H1 (cell line): ENCODE measurements around the gene FXR2. TPM values are rescaled to one million over a fixed set of nuclear protein-coding genes. Genes with fewer than 3 reads are reported as not detected.

Experiments used
- CTCF ChIA-PET: fragments of 300-600 bp; sonication (Branson Sonifier 250); formaldehyde crosslinking; loops from one replicate; lab custom pipeline; 2021; ENCODE audit not compliant: partially characterized antibody; lab: Charles Lee
- POLR2A ChIA-PET: fragments of 300-600 bp; sonication (Branson Sonifier 250); formaldehyde crosslinking; loops from one replicate; lab custom pipeline; 2021; ENCODE audit warnings: inconsistent platforms; ENCODE audit not compliant: partially characterized antibody; lab: Charles Lee
- DNase-seq, 2 experiments: peaks; one replicate each; pipeline versions ENCODE4 v3.0.0 to v3.0.0-alpha.2; 2010 to 2022; ENCODE audit warnings: low spot score in 2 of 2, low read depth in 1 of 2, mixed read lengths in 1 of 2
- FAIRE-seq: peaks from 2 replicates; lab custom pipeline; 2011; peaks lifted over from hg19 to GRCh38; lab: Jason Lieb, UNC
- H2AFZ ChIP-seq: 2 replicates; pipeline ENCODE4 v1.8.1; 2012; ENCODE audit warnings: low read length, inconsistent platforms
- H2AK5ac ChIP-seq: 2 replicates; pipeline ENCODE4 v1.6.1; 2013; ENCODE audit warnings: low read depth, low read length
- H2BK120ac ChIP-seq: replicated peaks from 2 replicates; pipeline ENCODE3; 2013; ENCODE audit warnings: low read depth, low read length, inconsistent platforms
- H2BK12ac ChIP-seq: 2 replicates; pipeline ENCODE4 v1.6.1; 2013; ENCODE audit warnings: low read depth, low read length
- H2BK15ac ChIP-seq: 2 replicates; pipeline ENCODE4 v1.6.1; 2013; ENCODE audit warnings: low read length
- H2BK20ac ChIP-seq: 2 replicates; pipeline ENCODE4 v1.6.1; 2013; ENCODE audit warnings: low read length
- H2BK5ac ChIP-seq: 2 replicates; pipeline ENCODE4 v1.6.1; 2013; ENCODE audit warnings: low read depth, low read length
- H3K14ac ChIP-seq: 2 replicates; pipeline ENCODE4 v1.6.1; 2013; ENCODE audit warnings: inconsistent platforms; ENCODE audit not compliant: insufficient read length
- H3K18ac ChIP-seq: 2 replicates; pipeline ENCODE4 v1.6.1; 2013; ENCODE audit warnings: low read length; ENCODE audit errors: extremely low read depth
- H3K23ac ChIP-seq: 2 replicates; pipeline ENCODE4 v1.6.1; 2013; ENCODE audit warnings: inconsistent platforms; ENCODE audit not compliant: insufficient read length
- H3K23me2 ChIP-seq: 2 replicates; pipeline ENCODE4 v1.6.1; 2013; ENCODE audit warnings: low read depth, low read length
- H3K27ac ChIP-seq: 2 replicates; pipeline ENCODE4 v1.6.1; 2011; ENCODE audit warnings: low read depth, low read length, inconsistent platforms
- H3K27me3 ChIP-seq, 4 experiments: replicated peaks in 1 of 4; 1 replicate in 1 of 4; 2 replicates in 3 of 4; pipeline versions ENCODE4 v1.6.1 to v1.8.1; 2011 to 2013; ENCODE audit warnings: low read length in 3 of 4, mild to moderate bottlenecking in 3 of 4, inconsistent platforms in 2 of 4, mixed read lengths in 2 of 4, moderate library complexity in 1 of 4; ENCODE audit not compliant: control insufficient read depth in 3 of 4, insufficient read depth in 3 of 4; ENCODE audit errors: extremely low read depth in 1 of 4
- H3K36me3 ChIP-seq, 4 experiments: 2 replicates each; pipeline versions ENCODE4 v1.6.1 to v1.8.1; 2011 to 2013; ENCODE audit warnings: mild to moderate bottlenecking in 4 of 4, low read length in 3 of 4, moderate library complexity in 2 of 4, control low read depth in 1 of 4, inconsistent platforms in 1 of 4; ENCODE audit not compliant: insufficient read depth in 4 of 4, control insufficient read depth in 2 of 4
- H3K4ac ChIP-seq: replicated peaks from 2 replicates; pipeline ENCODE3; 2013; ENCODE audit warnings: low read length, low read depth, mixed read lengths, inconsistent platforms; ENCODE audit not compliant: insufficient read length
- H3K4me1 ChIP-seq, 4 experiments: replicated peaks in 1 of 4; 1 replicate in 1 of 4; 2 replicates in 3 of 4; pipeline versions ENCODE4 v1.6.1 to v1.8.1; 2011 to 2013; ENCODE audit warnings: low read length in 3 of 4, inconsistent platforms in 2 of 4, mixed read lengths in 1 of 4; ENCODE audit not compliant: insufficient read depth in 4 of 4, control insufficient read depth in 3 of 4
- H3K4me2 ChIP-seq, 2 experiments: 2 replicates each; pipeline versions ENCODE4 v1.6.1 to v1.8.1; 2011 to 2013; ENCODE audit warnings: low read depth in 2 of 2, low read length in 2 of 2, control low read depth in 1 of 2, inconsistent platforms in 1 of 2, mild to moderate bottlenecking in 1 of 2; ENCODE audit not compliant: insufficient read depth in 1 of 2
- H3K4me3 ChIP-seq, 4 experiments: fragments of 200-600, 300-600 bp in 1 of 4; sonication (generic), shearing (Covaris generic), sonication (Bioruptor Twin) in 1 of 4; 2 replicates each; pipeline versions ENCODE4 v1.5.1 to v1.8.1; 2011 to 2016; ENCODE audit warnings: low read length in 4 of 4, low read depth in 3 of 4, control low read depth in 2 of 4, inconsistent platforms in 2 of 4, mild to moderate bottlenecking in 2 of 4, mixed read lengths in 1 of 4, moderate library complexity in 1 of 4; ENCODE audit not compliant: insufficient read depth in 2 of 4; ENCODE audit errors: extremely low read depth in 1 of 4
- H3K56ac ChIP-seq: replicated peaks from 2 replicates; pipeline ENCODE3; 2013; ENCODE audit warnings: low read depth, mild to moderate bottlenecking, mixed read lengths, low read length, inconsistent platforms; ENCODE audit not compliant: insufficient read length
- H3K79me1 ChIP-seq: 2 replicates; pipeline ENCODE4 v1.6.1; 2013; ENCODE audit warnings: low read depth, low read length, control low read depth
- H3K79me2 ChIP-seq, 2 experiments: 2 replicates each; pipeline versions ENCODE4 v1.6.1 to v1.8.1; 2012 to 2013; ENCODE audit warnings: low read length in 2 of 2, mild to moderate bottlenecking in 2 of 2, inconsistent platforms in 1 of 2; ENCODE audit not compliant: insufficient read depth in 2 of 2, control insufficient read depth in 1 of 2
- H3K9ac ChIP-seq, 4 experiments: replicated peaks in 1 of 4; 1 replicate in 1 of 4; 2 replicates in 3 of 4; pipeline versions ENCODE4 v1.6.1 to v1.8.1; 2011 to 2013; ENCODE audit warnings: low read depth in 3 of 4, low read length in 3 of 4, control low read depth in 2 of 4, mild to moderate bottlenecking in 2 of 4, moderate library complexity in 2 of 4, inconsistent platforms in 1 of 4; ENCODE audit errors: extremely low read depth in 1 of 4
- H3K9me3 ChIP-seq, 2 experiments: 2 replicates each; pipeline versions ENCODE4 v1.6.1 to v1.8.1; 2012 to 2013; ENCODE audit warnings: mild to moderate bottlenecking in 2 of 2, moderate library complexity in 2 of 2, control low read depth in 1 of 2, inconsistent platforms in 1 of 2, low read depth in 1 of 2, low read length in 1 of 2, mixed read lengths in 1 of 2; ENCODE audit not compliant: insufficient read depth in 2 of 2
- H4K20me1 ChIP-seq, 2 experiments: replicated peaks in 1 of 2; 2 replicates each; pipeline versions ENCODE3 to v1.8.1; 2011 to 2013; ENCODE audit warnings: inconsistent platforms in 2 of 2, low read length in 2 of 2, mild to moderate bottlenecking in 1 of 2; ENCODE audit not compliant: insufficient read depth in 2 of 2, control insufficient read depth in 1 of 2
- H4K5ac ChIP-seq: 2 replicates; pipeline ENCODE4 v1.6.1; 2013; ENCODE audit warnings: low read length, low read depth, mixed read lengths, inconsistent platforms; ENCODE audit not compliant: insufficient read length
- H4K8ac ChIP-seq: 2 replicates; pipeline ENCODE4 v1.8.0; 2013; ENCODE audit warnings: mild to moderate bottlenecking, moderate library complexity, low read length, inconsistent platforms; ENCODE audit not compliant: insufficient read depth; ENCODE audit errors: extremely low read depth
- H4K91ac ChIP-seq: replicated peaks from 2 replicates; pipeline ENCODE3; 2013; ENCODE audit warnings: low read length, mixed read lengths, inconsistent platforms; ENCODE audit not compliant: insufficient read length
- CHD2 ChIP-seq: IDR thresholded peaks from 2 replicates; pipeline ENCODE4 v1.6.1; 2012; ENCODE audit warnings: low read length, improper control_type of control experiment
- GABPA ChIP-seq: IDR thresholded peaks from 2 replicates; pipeline ENCODE4 v1.6.1; 2011; ENCODE audit warnings: mild to moderate bottlenecking, low read length, moderate library complexity, borderline replicate concordance; ENCODE audit not compliant: insufficient read depth
- PHF8 ChIP-seq: fragments of 200-600 bp; sonication (generic); conservative IDR thresholded peaks from 2 replicates; pipeline ENCODE4 v1.7.1; 2012; ENCODE audit warnings: low read depth, mild to moderate bottlenecking, inconsistent platforms, low read length, moderate library complexity
- POU5F1 ChIP-seq: IDR thresholded peaks from 2 replicates; pipeline ENCODE4 v1.6.1; 2011; ENCODE audit warnings: low read depth, mild to moderate bottlenecking, low read length, moderate library complexity
- SIX5 ChIP-seq: IDR thresholded peaks from 2 replicates; pipeline ENCODE4 v1.6.1; 2011; ENCODE audit warnings: mild to moderate bottlenecking, low read depth, low read length
- TEAD4 ChIP-seq: IDR thresholded peaks from 2 replicates; pipeline ENCODE4 v1.6.1; 2012; ENCODE audit warnings: low read depth, low read length, inconsistent platforms, mixed read lengths
- ZNF274 ChIP-seq: IDR thresholded peaks from 2 replicates; pipeline ENCODE4 v1.7.0; 2012; ENCODE audit warnings: low read length, borderline replicate concordance; ENCODE audit errors: extremely low read depth
- WGBS, 2 experiments: shearing (Covaris generic) in 1 of 2; methylation state at CpG; one replicate each; pipeline versions ENCODE4 v1.1.6 to v1.1.7; 2013 to 2015; ENCODE audit warnings: low lambda C conversion rate in 2 of 2, mixed read lengths in 2 of 2, inconsistent platforms in 1 of 2, low coverage in 1 of 2, missing lambda C conversion rate in 1 of 2; ENCODE audit not compliant: insufficient replicate concordance in 2 of 2, insufficient coverage in 1 of 2, insufficient read length in 1 of 2; ENCODE audit errors: extremely low coverage in 1 of 2, missing lambda C conversion rate in 1 of 2; 5-methylcytosine and 5-hydroxymethylcytosine counted together
- polyA plus RNA-seq, 7 experiments: library from polyadenylated mRNA; depleted of rRNA in 3 of 7; stranded (reverse) in 5 of 7; unstranded in 2 of 7; fragments of >200 nt in 5 of 7; fragments of 200-250 nt in 2 of 7; gene quantifications; 1 replicate in 5 of 7; 2 replicates in 1 of 7; 4 replicates in 1 of 7; pipeline versions ENCODE4 v1.2.1 to v1.2.3, GENCODE V29; 2011 to 2013; ENCODE audit warnings: missing spikeins in 2 of 7, mixed read lengths in 2 of 7
- total RNA-seq: library from RNA; stranded (reverse); fragmentation: NEBNext Ultra II Directional; extraction: Animal tissue kit (Norgen Biotek cat#: 25700); gene quantifications from 2 replicates; pipeline ENCODE4 v1.2.1, GENCODE V29; 2021
- TF ChIP-seq, protein P1 (sequence below), 3 experiments: IDR thresholded peaks; 1 replicate in 2 of 3; 2 replicates in 1 of 3; pipeline versions ENCODE4 v1.5.1 to v1.6.1; 2011; ENCODE audit warnings: low read length in 3 of 3, mild to moderate bottlenecking in 3 of 3, inconsistent platforms in 2 of 3, low read depth in 1 of 3, moderate library complexity in 1 of 3; ENCODE audit not compliant: insufficient read depth in 1 of 3; ENCODE audit errors: control extremely low read depth in 1 of 3
- TF ChIP-seq, protein P2 (sequence below): IDR thresholded peaks from 2 replicates; pipeline ENCODE4 v1.6.1; 2011; ENCODE audit warnings: low read depth, mild to moderate bottlenecking, low read length; ENCODE audit not compliant: insufficient read depth

Gene FXR2
- total and polyA plus RNA-seq, 2 of the 8 experiments (the other 6 are each of a cell fraction or from before 2014, with no cell fraction given): 26.2 to 44.0 TPM

DNA sequence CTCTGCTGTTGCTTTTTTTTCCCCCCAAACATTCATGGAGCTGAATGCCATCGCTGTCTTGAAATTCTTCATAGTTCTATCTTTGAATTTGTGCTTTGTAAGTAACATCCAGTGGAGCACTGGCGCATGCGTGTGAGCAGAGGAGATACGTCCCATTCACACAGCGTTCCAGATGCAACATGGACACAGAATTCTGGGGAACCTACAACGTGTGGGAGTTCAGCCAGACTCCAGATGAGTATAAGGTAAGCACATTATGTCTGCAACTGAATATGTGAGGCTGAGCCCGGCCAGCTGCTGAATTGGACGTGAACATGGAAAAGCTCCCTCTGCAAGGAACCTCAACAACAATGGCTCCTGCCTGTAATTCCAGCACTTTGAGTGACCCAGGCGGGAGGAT is 31.8 kb upstream of the FXR2 start:
- no peak overlapping the region for H4K5ac ChIP-seq
- peaks cover 0 to 1% of the 10 kb centered on the region in 2 experiments for H4K20me1 ChIP-seq
- no peaks in the 10 kb centered on the region for H3K36me3 ChIP-seq
- H2AFZ ChIP-seq: no peak overlapping the region
- H3K27ac ChIP-seq: no peak overlapping the region
- no peak overlapping the region for H2BK15ac ChIP-seq
- H3K23me2 ChIP-seq: peaks cover 9% of the 10 kb centered on the region
- no peak overlapping the region for H3K18ac ChIP-seq
- CTCF ChIA-PET: interaction anchor here (1.0 to 18.2 kb wide), 6 partner anchors 13 to 41 kb away, joined by 3 to 211 read pairs (median 13); partner anchors contain the start of genes SAT2, SHBG, TP53 and WRAP53
- H3K4ac ChIP-seq: no peak overlapping the region
- H3K4me3 ChIP-seq: no peak overlapping the region
- FAIRE-seq (no peak), DNase-seq (no peak)
- H2BK120ac ChIP-seq: no peak overlapping the region
- TF ChIP-seq PHF8 (no peak), GABPA (no peak), TEAD4 (no peak), CHD2 (no peak), ZNF274 (no peak), SIX5 (no peak), POU5F1 (no peak)
- TF ChIP-seq, protein P1, sequence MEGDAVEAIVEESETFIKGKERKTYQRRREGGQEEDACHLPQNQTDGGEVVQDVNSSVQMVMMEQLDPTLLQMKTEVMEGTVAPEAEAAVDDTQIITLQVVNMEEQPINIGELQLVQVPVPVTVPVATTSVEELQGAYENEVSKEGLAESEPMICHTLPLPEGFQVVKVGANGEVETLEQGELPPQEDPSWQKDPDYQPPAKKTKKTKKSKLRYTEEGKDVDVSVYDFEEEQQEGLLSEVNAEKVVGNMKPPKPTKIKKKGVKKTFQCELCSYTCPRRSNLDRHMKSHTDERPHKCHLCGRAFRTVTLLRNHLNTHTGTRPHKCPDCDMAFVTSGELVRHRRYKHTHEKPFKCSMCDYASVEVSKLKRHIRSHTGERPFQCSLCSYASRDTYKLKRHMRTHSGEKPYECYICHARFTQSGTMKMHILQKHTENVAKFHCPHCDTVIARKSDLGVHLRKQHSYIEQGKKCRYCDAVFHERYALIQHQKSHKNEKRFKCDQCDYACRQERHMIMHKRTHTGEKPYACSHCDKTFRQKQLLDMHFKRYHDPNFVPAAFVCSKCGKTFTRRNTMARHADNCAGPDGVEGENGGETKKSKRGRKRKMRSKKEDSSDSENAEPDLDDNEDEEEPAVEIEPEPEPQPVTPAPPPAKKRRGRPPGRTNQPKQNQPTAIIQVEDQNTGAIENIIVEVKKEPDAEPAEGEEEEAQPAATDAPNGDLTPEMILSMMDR (IDR thresholded peaks at IDR 0.05; ENCODE audit: control extremely low read depth in 1 of 3, insufficient read depth in 1 of 3, low read depth in 1 of 3, low read length in 3 of 3): no peak
- TF ChIP-seq, protein P2, sequence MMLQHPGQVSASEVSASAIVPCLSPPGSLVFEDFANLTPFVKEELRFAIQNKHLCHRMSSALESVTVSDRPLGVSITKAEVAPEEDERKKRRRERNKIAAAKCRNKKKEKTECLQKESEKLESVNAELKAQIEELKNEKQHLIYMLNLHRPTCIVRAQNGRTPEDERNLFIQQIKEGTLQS: no peak
- no peak overlapping the region for H3K56ac ChIP-seq
- no peaks in the 10 kb centered on the region for H3K79me2 ChIP-seq
- no peaks in the 10 kb centered on the region for H3K9me3 ChIP-seq
- no peak overlapping the region for H2AK5ac ChIP-seq
- POLR2A ChIA-PET: interaction anchor here (58.0 to 79.4 kb wide), 2 partner anchors 6 to 20 kb away, joined by 2272 read pairs; partner anchors contain the start of genes ATP1B2, FXR2, SAT2 and SHBG
- H3K27me3 ChIP-seq: peaks cover 0 to 4% (median 1%) of the 10 kb centered on the region in 4 experiments; a peak in 3 of 7 replicates
- H2BK5ac ChIP-seq: no peak overlapping the region
- H3K79me1 ChIP-seq: no peaks in the 10 kb centered on the region
- no peak overlapping the region for H3K14ac ChIP-seq
- H3K9ac ChIP-seq: no peak overlapping the region
- H4K91ac ChIP-seq: no peak overlapping the region
- 82% methylated on average over 9 of the region's 9 CpGs; no CpG with 5 or more reads in 1 of the 2 experiments for WGBS, 2 experiments
- H4K8ac ChIP-seq: no peak overlapping the region
- no peak overlapping the region for H2BK12ac ChIP-seq
- no peak overlapping the region for H2BK20ac ChIP-seq
- H3K4me2 ChIP-seq: no peak overlapping the region
- H3K4me1 ChIP-seq: peaks cover 0 to 7% (median 4%) of the 10 kb centered on the region in 4 experiments; a peak in 5 of 7 replicates
- H3K23ac ChIP-seq: no peak overlapping the region
